Forelimb muscle (tissue), 1 donor: ENCODE measurements around the gene STAG2. TPM values are rescaled to one million over a fixed set of nuclear protein-coding genes. Genes with fewer than 3 reads are reported as not detected.
A peak's percentile ranks its signal among the peaks of the same experiment; 100 is the strongest.
"Not testable (repeated sequence)": the region's sequence is repeated elsewhere in the genome, so short reads cannot be mapped to it uniquely, and the experiment has no call there.

ENCODE experiments used
- DNase-seq: peaks from one replicate; pipeline ENCODE4 v3.0.0-alpha.2; 2013; ENCODE audit warnings: low read depth
- polyA plus RNA-seq: library from polyadenylated mRNA; unstranded; fragments of 120-200 nt; gene quantifications from one replicate; pipeline ENCODE4 v1.2.1, GENCODE V29; 2013; ENCODE audit not compliant: insufficient read length

STAG2 gene
- 71.2 TPM for polyA plus RNA-seq

- DNase-seq: peak; percentile 78
These were observed at the start of gene STAG2 for GRCh38 chrX:123961268-123962005. Gene STAG2, plus strand, starts transcription at chrX:123961706. Its CDS starts 60,922 bp downstream, at chrX:124022628.

GRCh38 chrX:123917069-123917468 is 44.4 kb upstream of the STAG2 start:
- DNase-seq: no peak

DNA sequence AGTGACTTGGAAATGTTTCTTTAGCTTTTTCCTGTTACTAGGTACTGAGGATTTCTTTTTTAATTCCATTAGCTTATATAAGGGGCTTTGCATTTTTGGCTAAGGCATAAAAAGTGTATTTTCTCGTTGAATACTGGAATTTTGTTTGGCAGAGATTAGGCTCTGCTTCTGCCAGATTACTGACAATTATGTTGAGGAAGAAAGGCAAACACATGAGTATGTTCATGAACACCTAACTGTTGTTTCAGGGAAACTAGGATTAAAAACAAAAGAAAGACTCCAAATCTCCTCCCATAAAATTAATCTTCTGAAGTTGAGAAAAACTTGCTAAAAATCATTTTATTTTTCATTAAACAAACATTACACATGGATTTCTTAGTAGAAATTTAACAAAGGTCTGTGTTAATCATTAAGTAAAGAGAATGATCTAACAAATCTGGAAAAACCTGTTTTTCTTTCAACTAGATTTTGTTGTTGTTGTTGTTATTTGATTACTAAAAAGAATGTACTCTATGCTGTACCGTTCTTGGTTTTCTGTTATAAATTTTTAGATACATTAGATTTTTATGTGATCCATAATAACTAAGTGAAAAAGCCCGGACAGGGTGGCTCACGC is 43.3 kb upstream of the STAG2 start:
- DNase-seq: no peak

GRCh38 chrX:123920105-123920785 is 41.3 kb upstream of the STAG2 start:
- no peak for DNase-seq

- no peak for DNase-seq
These were observed 38.3 kb upstream of the STAG2 start for GRCh38 chrX:123923211-123923610.

- DNase-seq: no peak
These were observed 37.3 kb upstream of the STAG2 start for GRCh38 chrX:123924186-123924585.

DNA sequence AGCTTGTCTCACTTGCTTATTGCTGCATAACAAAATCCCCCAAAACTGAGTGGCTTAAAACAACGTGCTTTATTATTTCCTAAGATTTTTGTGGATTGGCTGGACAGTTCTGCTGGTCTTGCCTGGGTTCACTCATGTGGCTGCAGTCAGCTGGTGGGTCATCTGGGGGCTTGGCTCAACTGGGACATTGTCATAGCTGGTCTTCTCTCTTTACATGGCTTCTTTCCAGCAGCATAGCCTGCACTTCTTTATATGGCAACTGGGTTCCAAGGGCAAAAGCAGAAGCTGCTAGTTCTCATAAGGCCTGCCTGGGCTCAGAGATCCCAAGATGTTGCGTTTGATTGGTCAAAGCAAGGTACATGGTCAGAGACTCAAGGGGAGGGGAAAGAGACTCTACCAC is 33.7 kb upstream of the STAG2 start:
- DNase-seq: no peak

- DNase-seq: not testable (repeated sequence)
These were observed 29.5 kb upstream of the STAG2 start for GRCh38 chrX:123932055-123932454.

DNA sequence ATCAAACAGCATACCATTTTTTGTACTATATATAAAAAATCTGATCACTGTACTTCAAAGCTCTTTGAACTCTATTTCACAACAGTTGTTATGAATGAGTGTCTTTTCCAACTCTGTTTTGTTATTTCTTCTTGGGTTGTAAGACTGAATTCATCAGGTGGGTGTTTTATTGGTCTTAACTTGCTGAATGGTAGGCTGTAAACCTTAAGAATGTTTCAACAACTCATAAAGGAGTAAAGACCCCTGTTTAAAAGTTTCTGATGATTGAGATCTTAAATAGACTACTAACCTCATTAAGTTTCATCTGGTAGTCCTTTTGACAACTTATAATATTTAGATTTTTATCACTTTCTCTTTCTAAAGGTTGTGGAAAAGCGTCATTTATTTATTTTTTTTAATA is 18.4 kb upstream of the STAG2 start:
- no peak for DNase-seq

DNA sequence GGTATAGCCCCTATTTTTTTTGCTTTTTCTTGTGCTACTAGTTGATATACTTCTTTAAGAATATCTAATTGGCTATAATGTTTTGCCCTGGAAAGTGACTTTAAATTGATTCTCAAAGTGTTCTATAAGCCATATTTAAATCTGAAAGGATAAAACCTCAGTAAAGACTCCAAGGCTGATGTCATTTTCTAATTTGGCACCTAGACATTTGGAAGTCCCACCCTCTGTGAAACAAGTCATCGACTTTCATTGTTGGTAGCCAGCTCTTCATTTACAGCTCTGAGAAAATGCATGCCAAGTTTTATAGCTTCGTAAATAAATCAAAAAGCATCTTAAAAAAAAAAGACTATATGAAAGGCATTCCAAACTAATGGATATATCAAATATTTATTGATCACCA is 18.0 kb upstream of the STAG2 start:
- no peak for DNase-seq

DNA sequence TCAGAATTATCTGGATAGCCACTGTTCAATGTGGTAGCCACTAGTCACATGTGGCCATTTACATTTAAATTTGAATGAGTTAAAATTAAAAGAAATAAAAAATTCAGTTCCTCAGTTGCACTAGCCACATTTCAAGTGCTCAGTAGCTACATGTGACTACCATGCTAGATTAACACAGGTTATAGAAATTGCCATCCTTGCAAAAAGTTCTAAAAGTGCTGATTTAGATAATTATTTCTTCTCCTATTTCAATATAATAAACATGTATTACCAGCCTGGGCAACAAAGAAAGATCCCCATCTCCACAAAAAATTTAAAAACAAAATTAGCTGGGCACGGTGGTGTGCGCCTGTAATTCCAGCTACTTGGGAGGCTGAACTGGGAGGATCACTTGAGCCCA is 11.7 kb upstream of the STAG2 start:
- no peak for DNase-seq

- no peak for DNase-seq
These were observed 2.0 kb upstream of the STAG2 start for GRCh38 chrX:123959281-123960063.

- DNase-seq: no peak
These were observed 594 bp upstream of the STAG2 start for GRCh38 chrX:123960956-123961267.

GRCh38 chrX:123962006-123962467 is 531 bp downstream of the STAG2 start:
- no peak for DNase-seq

DNA sequence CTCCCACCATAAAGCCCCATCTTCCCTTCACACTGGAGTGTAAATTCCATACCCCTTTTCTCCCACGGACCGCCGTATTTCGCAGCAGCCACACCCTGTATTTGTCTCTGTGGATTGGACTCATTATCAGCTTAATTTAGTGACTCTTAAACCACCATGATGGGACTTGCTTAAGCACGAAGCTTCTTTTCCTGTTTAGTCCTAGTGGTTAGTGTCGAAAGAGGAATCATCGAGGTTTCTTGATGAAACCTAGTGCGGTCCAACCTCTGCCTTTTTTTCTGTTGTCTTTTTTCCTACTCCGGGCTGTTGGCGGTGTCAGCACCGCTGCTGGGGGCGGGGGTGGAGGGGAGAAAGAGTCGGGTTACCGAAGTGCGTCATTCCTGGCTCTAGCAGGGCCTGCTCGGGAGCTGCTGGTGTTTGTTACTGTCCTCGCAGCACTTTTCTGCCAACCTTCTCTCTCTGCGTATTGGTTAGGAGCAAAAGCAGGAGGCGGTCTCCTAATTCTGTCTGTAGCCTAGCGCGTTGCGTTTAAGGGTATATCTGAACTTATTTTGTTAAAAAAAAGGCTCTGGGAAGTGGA is 1.4 kb downstream of the STAG2 start:
- DNase-seq: peak; percentile 97

- no peak for DNase-seq
These were observed 2.8 kb downstream of the STAG2 start for GRCh38 chrX:123964156-123964834.

GRCh38 chrX:123965712-123966111 is 4.2 kb downstream of the STAG2 start:
- DNase-seq: no peak

DNA sequence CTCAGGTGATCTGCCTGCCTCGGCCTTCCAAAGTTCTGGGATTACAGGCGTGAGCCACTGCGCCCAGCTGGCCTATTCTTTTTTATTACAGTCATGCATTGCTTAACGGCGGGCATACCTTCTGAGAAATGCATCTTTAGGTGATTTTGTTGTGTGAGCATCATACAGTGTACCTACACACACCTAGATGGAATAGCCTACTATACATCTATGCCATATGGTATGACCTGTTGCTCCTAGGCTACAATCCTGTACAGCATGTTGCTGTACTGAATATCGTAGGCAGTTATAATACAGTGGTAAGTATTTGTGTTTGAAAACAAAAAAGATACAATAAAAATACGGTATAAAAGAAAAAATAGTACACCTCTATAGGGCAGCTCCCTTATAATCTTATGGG is 6.0 kb downstream of the STAG2 start:
- no peak for DNase-seq

- no peak for DNase-seq
These were observed 7.0 kb downstream of the STAG2 start for GRCh38 chrX:123968383-123969050.

DNA sequence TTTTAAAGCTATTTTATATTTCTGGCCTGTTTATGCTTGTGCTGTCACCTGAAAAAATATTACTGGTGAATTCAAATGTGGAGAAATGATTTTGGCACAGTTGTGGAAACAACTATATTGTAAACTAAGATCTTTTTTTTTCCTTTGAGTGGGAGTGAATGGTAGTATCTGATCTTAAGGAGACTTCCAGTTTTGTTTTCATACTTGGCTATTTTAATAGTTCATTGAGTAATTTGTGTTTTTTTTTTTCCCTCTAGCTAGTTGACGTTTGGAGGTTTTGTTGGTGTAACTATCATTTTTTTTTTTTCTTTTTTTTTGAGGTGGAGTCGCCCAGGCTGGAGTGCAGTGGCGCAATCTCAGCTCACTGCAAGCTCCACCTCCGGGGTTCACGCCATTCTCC is 10.5 kb downstream of the STAG2 start:
- DNase-seq: no peak

DNA sequence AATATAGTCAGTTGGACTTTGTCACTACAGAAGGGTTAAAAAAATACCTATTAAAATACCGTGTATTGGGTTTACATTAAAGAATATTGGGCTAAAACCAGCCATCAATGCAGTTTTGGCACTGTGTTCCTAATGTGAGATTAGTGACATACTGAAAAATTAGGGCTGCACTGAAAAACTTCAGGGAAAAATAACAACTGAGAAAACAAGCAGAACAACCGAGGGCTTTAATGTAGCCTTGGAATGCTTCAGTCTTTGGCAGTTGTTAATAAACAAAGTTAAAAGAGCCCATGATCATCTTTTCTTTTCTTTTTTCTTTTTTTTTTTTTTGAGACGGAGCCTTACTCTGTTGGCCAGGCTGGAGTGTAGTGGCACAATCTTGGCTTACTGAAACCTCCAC is 12.4 kb downstream of the STAG2 start:
- DNase-seq: no peak
